GM12878 (cell line): Measurements from ENCODE around the gene CLTCL1. TPM values are rescaled to one million over a fixed set of nuclear protein-coding genes. Genes with fewer than 3 reads are reported as not detected.

Experiments used
- ATAC-seq: fragments of 200-7000 bp; cut with Tn5 transposase; 3 replicates; pipeline ENCODE4 v1.9.1; 2020; ENCODE audit warnings: mild to moderate bottlenecking, moderate library complexity
- BruUV-seq: library from RNA; stranded (reverse); fragments of 400-500 nt; replicated peaks from 2 replicates; lab custom pipeline; 2021; lab: Mats Ljungman, UMichigan
- CTCF ChIA-PET: fragments of 300-600 bp; sonication (Branson Sonifier 250); formaldehyde crosslinking; extraction: SDS; loops from one replicate; lab custom pipeline; 2021; ENCODE audit warnings: inconsistent platforms; lab: Yijun Ruan, JAX
- POLR2A ChIA-PET: fragments of 350-600 bp; formaldehyde crosslinking; extraction: SDS; loops from one replicate; lab custom pipeline; 2021; ENCODE audit warnings: inconsistent platforms; lab: Charles Lee
- RAD21 ChIA-PET: fragments of 300-600 bp; sonication (Branson Sonifier 250); formaldehyde crosslinking; loops from one replicate; lab custom pipeline; 2023; ENCODE audit warnings: antibody characterized with exemption; ENCODE audit not compliant: unreplicated experiment; lab: Charles Lee
- SMC1A ChIA-PET: fragments of 300-600 bp; sonication (Branson Sonifier 250); formaldehyde crosslinking; loops from one replicate; lab custom pipeline; 2023; ENCODE audit not compliant: unreplicated experiment, uncharacterized antibody; lab: Charles Lee
- DNase-seq: peaks from one replicate; pipeline ENCODE4 v3.0.0-alpha.2; 2011; ENCODE audit warnings: low read depth, low spot score
- FAIRE-seq: peaks from 3 replicates; lab custom pipeline; 2011; peaks lifted over from hg19 to GRCh38; lab: Jason Lieb, UNC
- H2AFZ ChIP-seq: 2 replicates; pipeline ENCODE4 v1.6.0; 2011; ENCODE audit warnings: low read depth, low read length, control low read depth; ENCODE audit not compliant: control insufficient read depth
- H3K27ac ChIP-seq: 2 replicates; pipeline ENCODE4 v1.5.1; 2011; ENCODE audit warnings: control low read depth; ENCODE audit not compliant: control insufficient read depth, insufficient read depth
- H3K27me3 ChIP-seq, 2 experiments: replicated peaks in 1 of 2; 2 replicates each; pipeline versions ENCODE4 v1.6.0 to v1.6.1; 2011; ENCODE audit warnings: low read length in 1 of 2; ENCODE audit not compliant: control insufficient read depth in 2 of 2, insufficient read depth in 2 of 2
- H3K36me3 ChIP-seq, 2 experiments: 2 replicates each; pipeline ENCODE4 v1.5.1; 2011; ENCODE audit warnings: low read length in 1 of 2; ENCODE audit not compliant: control insufficient read depth in 2 of 2, insufficient read depth in 2 of 2
- H3K4me1 ChIP-seq: 2 replicates; pipeline ENCODE4 v1.6.1; 2011; ENCODE audit warnings: mild to moderate bottlenecking, low read length, moderate library complexity, mixed read lengths; ENCODE audit not compliant: control insufficient read depth, insufficient read depth
- H3K4me2 ChIP-seq: 2 replicates; pipeline ENCODE4 v1.6.0; 2011; ENCODE audit warnings: control low read depth; ENCODE audit not compliant: control insufficient read depth, insufficient read depth
- H3K4me3 ChIP-seq: fragments of 200-600 bp; sonication (generic); 2 replicates; pipeline ENCODE4 v1.5.1; 2016
- H3K79me2 ChIP-seq: 2 replicates; pipeline ENCODE4 v1.6.0; 2011; ENCODE audit warnings: low read length; ENCODE audit not compliant: control insufficient read depth, insufficient read depth
- H3K9ac ChIP-seq: 2 replicates; pipeline ENCODE4 v1.8.0; 2011; ENCODE audit warnings: low read length, control low read depth, mixed read lengths; ENCODE audit not compliant: control insufficient read depth, insufficient read depth
- H3K9me3 ChIP-seq: replicated peaks from 3 replicates; pipeline ENCODE4 v1.5.1; 2011; ENCODE audit warnings: mild to moderate bottlenecking, low read length; ENCODE audit not compliant: control insufficient read depth, insufficient read depth
- H4K20me1 ChIP-seq: 2 replicates; pipeline ENCODE4 v1.6.0; 2011; ENCODE audit not compliant: control insufficient read depth, insufficient read depth
- CHD2 ChIP-seq: IDR thresholded peaks from 2 replicates; pipeline ENCODE4 v1.6.1; 2011; ENCODE audit warnings: low read depth, low read length, improper control_type of control experiment, borderline replicate concordance
- IKZF1 ChIP-seq: fragments of 450-650 bp; conservative IDR thresholded peaks from 2 replicates; pipeline ENCODE4 v1.6.1; 2017; ENCODE audit warnings: antibody characterized with exemption, mild to moderate bottlenecking
- MYC ChIP-seq: IDR thresholded peaks from 2 replicates; pipeline ENCODE4 v1.6.1; 2011; ENCODE audit warnings: mild to moderate bottlenecking, low read length, moderate library complexity, inconsistent platforms; ENCODE audit not compliant: insufficient read depth, insufficient replicate concordance, insufficient read length, severe bottlenecking
- PAX5 ChIP-seq: IDR thresholded peaks from 2 replicates; pipeline ENCODE4 v1.6.1; 2011; ENCODE audit warnings: low read depth, low read length, borderline replicate concordance
- RBBP5 ChIP-seq: fragments of 200-600 bp; sonication (generic); conservative IDR thresholded peaks from 2 replicates; pipeline ENCODE4 v1.6.1; 2016
- RELB ChIP-seq: fragments of 450-650 bp; IDR thresholded peaks from 2 replicates; pipeline ENCODE4 v1.6.1; 2017; ENCODE audit warnings: low read depth, mild to moderate bottlenecking, moderate library complexity
- SMAD5 ChIP-seq: IDR thresholded peaks from 2 replicates; pipeline ENCODE4 v1.6.1; 2016; ENCODE audit warnings: antibody characterized with exemption, low read depth
- ZZZ3 ChIP-seq: IDR thresholded peaks from 2 replicates; pipeline ENCODE4 v1.6.1; 2011; ENCODE audit warnings: low read depth; ENCODE audit not compliant: control insufficient read depth, insufficient read length
- WGBS: methylation state at CpG from one replicate; pipeline ENCODE4 v1.1.6; 2016; ENCODE audit warnings: low lambda C conversion rate; ENCODE audit not compliant: insufficient replicate concordance, insufficient coverage; ENCODE audit errors: missing lambda C conversion rate; 5-methylcytosine and 5-hydroxymethylcytosine counted together
- in situ Hi-C: fragments of 300-500 bp; cut with MboI; formaldehyde crosslinking; loops from 9 replicates; pipeline ENCODE4 v1.14.3; 2018; ENCODE audit warnings: mixed read lengths
- intact Hi-C: fragments of 100-400 bp; cut with micrococcal nuclease; formaldehyde crosslinking; loops from one replicate; pipeline ENCODE4 v1.14.2; 2022; ENCODE audit not compliant: unreplicated experiment
- polyA plus RNA-seq, 11 experiments: library from polyadenylated mRNA; depleted of rRNA in 4 of 11; unstranded in 6 of 11; stranded (reverse) in 5 of 11; fragments of >200 nt; fragmentation: Nextera tagmentation in 4 of 11; fragmentation: Illumina TruSeq in 1 of 11; extraction: Ambion mirVana in 4 of 11; extraction: Trizol in 1 of 11; gene quantifications; 1 replicate in 1 of 11; 2 replicates in 10 of 11; pipeline versions ENCODE4 v1.2.1 to v1.2.3, GENCODE V29; 2011 to 2016; ENCODE audit warnings: inconsistent platforms in 2 of 11, missing spikeins in 2 of 11, low read depth in 1 of 11
- total RNA-seq, 4 experiments: library from RNA; depleted of rRNA in 3 of 4; stranded (reverse); fragments of >200 nt in 3 of 4; fragmentation: Illumina TruSeq in 1 of 4; extraction: Trizol in 1 of 4; gene quantifications; 2 replicates each; pipeline versions ENCODE4 v1.2.1 to v1.2.3, GENCODE V29; 2013 to 2021

CLTCL1 gene
- total and polyA plus RNA-seq, 10 of the 15 experiments (the other 5 are each of a cell fraction or from before 2014, with no cell fraction given) = under 0.01 to 0.35 (median 0.12) TPM; not detected in 2

DNA sequence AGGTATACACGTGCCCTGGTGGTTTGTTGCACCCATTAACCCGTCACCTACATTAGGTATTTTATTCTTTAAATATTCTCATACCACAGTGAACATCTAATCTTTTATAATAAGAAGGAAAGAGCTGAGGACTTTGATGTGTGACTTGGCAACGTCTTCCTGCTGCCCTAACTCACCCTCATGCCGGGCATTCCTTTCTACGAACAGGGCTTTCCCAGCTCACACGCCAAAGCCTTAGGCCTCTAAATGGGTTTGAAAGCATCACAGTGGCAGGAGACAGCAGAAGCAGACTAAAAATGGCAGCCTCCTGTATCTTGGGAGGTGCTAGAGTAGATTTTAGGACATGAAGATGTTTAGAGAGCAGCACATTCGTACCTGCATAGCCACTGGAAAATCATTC, 52.6 kb downstream of the CLTCL1 start (continued):
- TF ChIP-seq MYC (no peak), SMAD5 (no peak), ZZZ3 (no peak), IKZF1 (no peak), RBBP5 (no peak), PAX5 (no peak), RELB (no peak)
- TF ChIP-seq, all 136 proteins: peak for 0

DNA sequence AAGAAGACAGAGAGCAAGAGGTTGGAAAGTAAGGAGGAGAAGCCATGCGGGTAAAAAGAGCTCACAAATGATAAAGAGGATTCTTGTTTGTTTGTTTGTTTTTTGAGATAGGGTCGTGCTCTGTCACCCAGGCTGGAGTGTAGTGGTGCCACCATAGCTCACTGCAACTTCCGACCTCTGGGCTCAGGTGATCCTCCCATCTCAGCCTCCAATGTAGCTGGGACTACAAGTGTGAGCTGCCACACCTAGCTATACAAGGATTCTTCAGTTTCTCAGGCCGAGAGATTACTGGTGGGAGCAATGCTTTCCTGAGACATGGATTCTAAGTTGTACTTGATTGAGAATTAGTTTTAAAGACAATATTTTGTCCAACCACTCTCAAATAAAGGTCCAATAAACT, 55.6 kb downstream of the CLTCL1 start:
- TF ChIP-seq CHD2 = no peak
- FAIRE-seq (no peak), DNase-seq (no peak), ATAC-seq (no peak)
- ChIA-PET SMC1A (interaction anchor here (1.2 kb wide), 1 partner anchor 20 kb away, joined by 3 read pairs; no protein-coding TSS in a partner anchor), RAD21 (no interaction called here), CTCF (interaction anchor here (1.2 kb wide), 1 partner anchor 394 kb away, joined by 3 read pairs; no protein-coding TSS in a partner anchor), POLR2A (no interaction called here)
- BruUV-seq = no TSS peak
- Histone ChIP-seq H3K4me3 (no peak overlapping the region), H3K4me2 (no peak overlapping the region), H3K27me3 (peaks cover 3 to 15% of the 10 kb centered on the region in 2 experiments), H3K79me2 (no peaks in the 10 kb centered on the region), H3K4me1 (no peaks in the 10 kb centered on the region), H3K9ac (no peak overlapping the region), H3K36me3 (no peaks in the 10 kb centered on the region), H3K27ac (no peak overlapping the region), H3K9me3 (no peaks in the 10 kb centered on the region), H2AFZ (no peak overlapping the region), H4K20me1 (no peaks in the 10 kb centered on the region)
- intact Hi-C loops (no loop called here), in situ Hi-C loops (no loop called here)
- WGBS = 10% methylated on average over 4 of the region's 4 CpGs
